ENCODE data around the gene TYRO3.

The TYRO3 gene

DNA sequence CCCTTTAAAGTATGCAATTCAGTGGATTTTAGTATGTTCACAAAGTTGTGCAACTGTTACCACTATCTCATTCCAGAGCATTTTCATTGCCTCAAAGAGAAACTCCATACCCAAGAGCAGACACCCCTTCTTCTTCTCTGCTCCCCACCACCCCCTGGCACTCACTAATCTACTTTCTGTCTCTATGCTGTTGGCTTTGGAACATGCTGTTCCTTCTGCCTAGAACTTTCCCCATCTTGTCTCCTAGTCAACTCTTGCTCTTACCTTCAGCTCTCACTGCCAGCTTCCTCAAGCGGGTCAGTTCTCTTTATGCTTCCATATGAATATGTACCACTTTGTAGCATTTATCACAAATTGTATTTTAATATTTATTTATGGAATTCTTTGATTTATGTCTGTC, 50.1 kb downstream of the TYRO3 start:
- in situ Hi-C loops (cut with HindIII; ENCODE audit: low sequenced_read_pairs): no loop called here
- TF ChIP-seq, protein P1, sequence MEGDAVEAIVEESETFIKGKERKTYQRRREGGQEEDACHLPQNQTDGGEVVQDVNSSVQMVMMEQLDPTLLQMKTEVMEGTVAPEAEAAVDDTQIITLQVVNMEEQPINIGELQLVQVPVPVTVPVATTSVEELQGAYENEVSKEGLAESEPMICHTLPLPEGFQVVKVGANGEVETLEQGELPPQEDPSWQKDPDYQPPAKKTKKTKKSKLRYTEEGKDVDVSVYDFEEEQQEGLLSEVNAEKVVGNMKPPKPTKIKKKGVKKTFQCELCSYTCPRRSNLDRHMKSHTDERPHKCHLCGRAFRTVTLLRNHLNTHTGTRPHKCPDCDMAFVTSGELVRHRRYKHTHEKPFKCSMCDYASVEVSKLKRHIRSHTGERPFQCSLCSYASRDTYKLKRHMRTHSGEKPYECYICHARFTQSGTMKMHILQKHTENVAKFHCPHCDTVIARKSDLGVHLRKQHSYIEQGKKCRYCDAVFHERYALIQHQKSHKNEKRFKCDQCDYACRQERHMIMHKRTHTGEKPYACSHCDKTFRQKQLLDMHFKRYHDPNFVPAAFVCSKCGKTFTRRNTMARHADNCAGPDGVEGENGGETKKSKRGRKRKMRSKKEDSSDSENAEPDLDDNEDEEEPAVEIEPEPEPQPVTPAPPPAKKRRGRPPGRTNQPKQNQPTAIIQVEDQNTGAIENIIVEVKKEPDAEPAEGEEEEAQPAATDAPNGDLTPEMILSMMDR (IDR thresholded peaks at IDR 0.05; ENCODE audit: low read depth, low read length, missing control alignments): no peak
- no peak overlapping the region for H3K4me3 ChIP-seq (ENCODE audit: low read depth, low read length)
- no peak for DNase-seq (ENCODE audit: low read depth)

DNA sequence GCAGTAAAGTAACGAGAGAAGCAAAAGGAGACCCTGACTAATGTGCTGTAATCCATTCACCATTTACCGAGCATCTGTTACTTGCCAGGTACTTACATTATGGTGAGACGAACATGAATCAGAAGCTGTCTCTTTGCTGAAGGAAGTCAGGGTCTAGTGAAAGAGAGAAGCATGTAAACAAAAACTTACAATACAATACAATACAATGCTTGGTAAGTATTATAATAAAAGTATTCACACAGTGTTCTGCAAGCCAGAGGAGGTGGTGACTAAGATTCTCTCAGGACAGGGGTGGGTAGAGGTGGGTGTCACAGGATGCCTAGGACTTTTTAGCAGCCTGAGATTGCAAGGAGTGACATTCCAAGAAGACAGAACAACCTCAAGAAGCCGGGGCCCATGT, 51.0 kb downstream of the TYRO3 start:
- H3K4me3 ChIP-seq (ENCODE audit: low read depth, low read length): no peak overlapping the region
- in situ Hi-C loops (cut with HindIII; ENCODE audit: low sequenced_read_pairs): no loop called here
- no peak for DNase-seq (ENCODE audit: low read depth)
- TF ChIP-seq, protein P1 (IDR thresholded peaks at IDR 0.05; ENCODE audit: low read depth, low read length, missing control alignments): no peak

DNA sequence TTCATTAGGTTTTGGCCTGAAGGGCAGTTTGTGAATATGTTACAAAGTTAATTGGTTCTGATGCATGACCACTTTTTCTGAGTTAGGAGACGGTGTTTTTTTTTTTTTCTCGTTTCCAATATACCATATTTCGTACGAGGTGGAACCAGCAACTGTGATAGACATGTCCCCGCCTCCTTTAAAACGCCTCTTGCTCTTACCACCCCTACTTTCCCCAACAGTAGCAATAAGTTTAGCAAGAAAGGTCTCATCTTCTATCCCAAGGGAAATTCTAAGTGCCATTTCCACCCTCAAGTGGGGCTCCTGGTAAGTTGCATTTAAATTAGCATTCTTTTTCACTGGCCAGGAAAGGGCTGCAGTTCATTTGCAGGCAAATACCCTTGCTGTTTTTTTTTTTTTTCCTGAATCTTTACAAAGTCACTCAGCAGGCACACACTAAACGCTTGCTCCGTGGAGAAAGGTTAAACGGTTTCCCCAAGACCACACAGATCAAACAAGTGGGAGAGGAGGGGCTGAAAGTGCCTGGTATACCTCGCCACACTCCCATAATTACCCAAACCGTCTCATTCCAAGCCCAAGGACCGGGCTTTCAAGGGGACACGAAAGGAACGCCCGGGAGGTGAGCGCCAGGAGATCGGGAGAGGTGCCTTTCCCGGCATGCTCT, 61.7 kb downstream of the TYRO3 start:
- TF ChIP-seq, protein P1 (IDR thresholded peaks at IDR 0.05; ENCODE audit: low read depth, low read length, missing control alignments): no peak
- H3K4me3 ChIP-seq (ENCODE audit: low read depth, low read length): peak overlapping the region; percentile 57
- no peak for DNase-seq (ENCODE audit: low read depth)
- in situ Hi-C loops (cut with HindIII; ENCODE audit: low sequenced_read_pairs): no loop called here

DNA sequence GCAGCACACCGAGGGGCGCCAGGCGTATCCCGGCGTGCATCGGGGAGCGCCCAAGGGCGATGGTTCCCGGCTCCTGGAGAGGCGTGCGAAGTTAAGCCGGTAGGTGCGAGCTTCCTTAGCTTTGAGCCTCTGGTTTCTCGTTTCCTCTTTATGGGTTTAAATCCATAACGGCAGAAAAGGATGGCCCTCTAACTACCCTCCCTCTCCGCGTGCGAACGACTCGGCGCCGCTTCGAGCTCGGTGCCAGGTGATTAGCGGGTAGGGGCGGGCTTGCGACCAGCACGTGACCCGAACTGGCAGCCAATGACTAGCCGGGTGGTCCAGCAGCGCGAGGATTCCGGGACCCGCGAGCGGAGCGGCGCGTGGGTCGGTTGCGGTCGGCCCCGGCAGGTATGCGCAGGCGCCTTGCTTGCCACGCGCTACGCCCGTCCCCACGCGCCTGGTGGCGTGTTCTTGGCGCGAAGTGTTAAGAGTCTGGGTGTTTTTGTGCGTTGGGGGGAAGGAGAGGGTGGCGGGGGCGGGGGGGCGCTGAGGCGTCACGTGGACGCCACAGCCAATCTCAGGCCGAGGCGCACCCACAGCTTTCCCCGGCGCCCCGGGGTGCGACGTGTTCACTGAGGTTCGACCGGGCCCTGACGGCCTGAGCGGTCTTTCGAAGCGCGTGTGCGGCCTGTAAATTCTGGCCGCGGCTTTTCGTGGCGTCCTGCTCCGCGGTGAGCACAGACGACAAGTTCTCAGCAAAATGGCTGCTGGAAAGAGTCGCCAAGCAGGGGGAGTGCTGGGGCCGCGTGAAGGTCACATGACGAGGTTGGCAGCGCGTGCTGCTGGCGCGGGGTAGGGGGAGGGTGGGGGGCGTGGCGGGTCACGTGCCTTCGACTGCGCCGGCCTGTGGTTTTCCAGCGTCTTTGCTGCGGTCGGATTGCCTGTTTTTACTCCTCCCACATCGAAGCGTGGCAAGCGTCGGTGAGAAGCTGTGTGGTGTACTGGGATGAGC, 62.5 kb downstream of the TYRO3 start:
- in situ Hi-C loops (cut with HindIII; ENCODE audit: low sequenced_read_pairs): no loop called here
- H3K4me3 ChIP-seq (ENCODE audit: low read depth, low read length): peak overlapping the region; percentile 57
- TF ChIP-seq, protein P1 (IDR thresholded peaks at IDR 0.05; ENCODE audit: low read depth, low read length, missing control alignments): no peak
- peak; percentile 75 for DNase-seq (ENCODE audit: low read depth)

DNA sequence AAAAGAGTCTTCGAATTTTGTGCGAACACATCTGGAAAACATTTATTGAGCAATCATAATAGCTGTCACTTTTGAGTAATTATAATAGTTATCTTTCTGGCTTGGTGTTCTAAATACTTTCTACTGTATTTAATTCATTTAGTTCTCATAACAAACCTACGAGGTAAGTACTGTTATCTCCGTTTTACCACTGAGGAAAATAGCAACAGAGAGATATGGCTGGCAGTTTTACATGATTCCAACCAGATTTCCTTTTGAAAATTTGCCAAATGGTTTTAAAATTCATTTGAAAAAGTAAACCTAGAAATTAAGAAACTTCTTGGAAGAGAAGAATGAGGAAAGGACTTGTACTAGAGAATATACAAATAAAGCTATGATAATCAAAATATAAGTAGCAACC, 63.9 kb downstream of the TYRO3 start:
- in situ Hi-C loops (cut with HindIII; ENCODE audit: low sequenced_read_pairs): no loop called here
- no peak overlapping the region for H3K4me3 ChIP-seq (ENCODE audit: low read depth, low read length)
- no peak for DNase-seq (ENCODE audit: low read depth)
- TF ChIP-seq, protein P1 (IDR thresholded peaks at IDR 0.05; ENCODE audit: low read depth, low read length, missing control alignments): no peak

DNA sequence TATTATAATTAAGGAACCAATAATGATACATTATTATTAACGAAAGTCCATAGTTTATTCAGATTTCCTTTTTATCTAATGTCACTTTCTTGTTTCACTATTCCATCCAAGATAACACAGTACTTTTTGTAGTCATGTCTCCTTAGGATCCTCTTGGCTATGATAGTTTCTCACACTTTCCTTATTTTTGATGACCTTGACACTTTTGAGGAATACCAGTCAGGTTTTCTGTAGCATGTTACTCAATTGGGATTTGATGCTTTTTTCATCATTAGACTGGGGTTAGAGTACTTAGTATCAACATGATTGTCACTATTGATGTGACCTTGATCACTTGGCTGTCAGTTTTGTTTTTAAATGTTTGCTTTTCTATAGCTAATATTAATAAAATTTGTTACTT, 68.2 kb downstream of the TYRO3 start:
- TF ChIP-seq, protein P1 (IDR thresholded peaks at IDR 0.05; ENCODE audit: low read depth, low read length, missing control alignments): no peak
- H3K4me3 ChIP-seq (ENCODE audit: low read depth, low read length): no peak overlapping the region
- in situ Hi-C loops (cut with HindIII; ENCODE audit: low sequenced_read_pairs): no loop called here
- no peak for DNase-seq (ENCODE audit: low read depth)

All from astrocyte of the cerebellum (primary cell).